Right lobe of liver (tissue), 4 donors: ENCODE measurements around the gene RBM15B.

Experiments
- CTCF ChIP-seq, 4 donors: fragments of 200-600 bp in 3 of 4; fragments of 450-650 bp in 1 of 4; IDR thresholded peaks; one replicate each; pipeline versions ENCODE4 v1.5.1 to v1.8.0; 2016 to 2022; ENCODE audit warnings: antibody characterized with exemption in 4 of 4, mild to moderate bottlenecking in 2 of 4
- POLR2A ChIP-seq: fragments of 450-650 bp; IDR thresholded peaks from one replicate; pipeline ENCODE4 v1.6.1; 2017; ENCODE audit warnings: antibody characterized with exemption, mild to moderate bottlenecking
- donor health status: DM: no; HTN: no; CAD: no.
- donor health status: DM: no; HTN: no; CAD: no.
- donor health status: DM: no; HTN: yes; CAD: no.

- TF ChIP-seq CTCF (IDR thresholded peaks at IDR 0.05) (no peak), POLR2A (no peak)
These were observed 50.4 kb downstream of the RBM15B start for GRCh38 chr3:51441282-51442030.
